Forelimb muscle (tissue), 1 donor: ENCODE results near the gene CDY1B. TPM values are rescaled to one million over a fixed set of nuclear protein-coding genes. Genes with fewer than 3 reads are reported as not detected.
"Not testable (repeated sequence)": the region's sequence is repeated elsewhere in the genome, so short reads cannot be mapped to it uniquely, and the experiment has no call there.

ENCODE experiments used
- DNase-seq: peaks from one replicate; pipeline ENCODE4 v3.0.0-alpha.2; 2013; ENCODE audit warnings: low read depth
- polyA plus RNA-seq: library from polyadenylated mRNA; unstranded; fragments of 120-200 nt; gene quantifications from one replicate; pipeline ENCODE4 v1.2.1, GENCODE V29; 2013; ENCODE audit not compliant: insufficient read length

CDY1B gene
- not detected for polyA plus RNA-seq

- not testable (repeated sequence) for DNase-seq
Measured at GRCh38 chrY:24047919-24048318, at the start of gene CDY1B. CDY1B (minus strand) TSS chrY:24048019; CDS start chrY:24047688, 331 bp downstream.

GRCh38 chrY:24049525-24049924, 1.7 kb upstream of the CDY1B start:
- not testable (repeated sequence) for DNase-seq

GRCh38 chrY:24043209-24043608, 4.6 kb downstream of the CDY1B start:
- DNase-seq = not testable (repeated sequence)

- not testable (repeated sequence) for DNase-seq
Measured at GRCh38 chrY:24039008-24039718, 8.7 kb downstream of the CDY1B start.

GRCh38 chrY:24026212-24027103, 21.4 kb downstream of the CDY1B start:
- not testable (repeated sequence) for DNase-seq
